Measurements from ENCODE around the gene MAP7.

MAP7 gene

GRCh38 chr6:136535017-136535765 lies 15.0 kb downstream of the MAP7 start:
- FAIRE-seq = no peak
- DNase-seq (ENCODE audit: insufficient read length, low spot score) = no peak
- no peak for TF ChIP-seq SPI1 (IDR thresholded peaks at IDR 0.05; ENCODE audit: low read depth, low read length)
- TF ChIP-seq POLR2A (IDR thresholded peaks at IDR 0.05; ENCODE audit: low read depth, low read length) = no peak
- TF ChIP-seq POLR2AphosphoS5 (IDR thresholded peaks at IDR 0.05; ENCODE audit: low read depth, low read length) = no peak
- TF ChIP-seq PAX5 (IDR thresholded peaks at IDR 0.05; ENCODE audit: insufficient read depth, low read length, severe bottlenecking) = no peak
- TF ChIP-seq TAF1 (IDR thresholded peaks at IDR 0.05; ENCODE audit: low read depth, low read length) = no peak
- TF ChIP-seq POU2F2 (IDR thresholded peaks at IDR 0.05; ENCODE audit: low read depth, low read length) = no peak

- no peak for TF ChIP-seq POLR2AphosphoS5 (IDR thresholded peaks at IDR 0.05; ENCODE audit: low read depth, low read length)
- TF ChIP-seq TAF1 (IDR thresholded peaks at IDR 0.05; ENCODE audit: low read depth, low read length) = no peak
- TF ChIP-seq POLR2A (IDR thresholded peaks at IDR 0.05; ENCODE audit: low read depth, low read length) = no peak
- no peak for TF ChIP-seq PAX5 (IDR thresholded peaks at IDR 0.05; ENCODE audit: insufficient read depth, low read length, severe bottlenecking)
- no peak for TF ChIP-seq SPI1 (IDR thresholded peaks at IDR 0.05; ENCODE audit: low read depth, low read length)
- DNase-seq (ENCODE audit: insufficient read length, low spot score) (no peak), FAIRE-seq (no peak)
Observed at GRCh38 chr6:136534268-136534667, 16.0 kb downstream of the MAP7 start.

DNA sequence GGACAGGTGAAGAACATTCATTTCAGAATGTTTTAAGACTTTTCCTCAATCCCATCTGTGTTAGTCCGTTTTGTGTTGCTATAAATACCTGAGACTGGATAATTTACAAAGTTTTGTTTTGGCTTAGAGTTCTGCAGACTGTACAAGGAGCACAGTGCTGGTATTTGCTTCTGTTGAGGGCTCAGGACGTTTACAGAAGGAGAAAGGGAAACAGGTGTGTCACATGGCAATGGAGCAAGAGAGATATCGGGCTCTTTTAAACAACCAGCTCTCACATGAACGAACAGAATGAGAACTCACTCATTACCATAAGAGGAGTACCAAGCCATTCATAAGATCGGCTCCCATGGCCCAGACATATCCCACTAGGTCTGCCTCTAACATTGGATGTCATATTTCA lies 16.7 kb downstream of the MAP7 start:
- FAIRE-seq (no peak), DNase-seq (ENCODE audit: insufficient read length, low spot score) (no peak)
- TF ChIP-seq POLR2A (IDR thresholded peaks at IDR 0.05; ENCODE audit: low read depth, low read length) = no peak
- no peak for TF ChIP-seq TAF1 (IDR thresholded peaks at IDR 0.05; ENCODE audit: low read depth, low read length)
- no peak for TF ChIP-seq POU2F2 (IDR thresholded peaks at IDR 0.05; ENCODE audit: low read depth, low read length)
- no peak for TF ChIP-seq PAX5 (IDR thresholded peaks at IDR 0.05; ENCODE audit: insufficient read depth, low read length, severe bottlenecking)
- TF ChIP-seq POLR2AphosphoS5 (IDR thresholded peaks at IDR 0.05; ENCODE audit: low read depth, low read length) = no peak

DNA sequence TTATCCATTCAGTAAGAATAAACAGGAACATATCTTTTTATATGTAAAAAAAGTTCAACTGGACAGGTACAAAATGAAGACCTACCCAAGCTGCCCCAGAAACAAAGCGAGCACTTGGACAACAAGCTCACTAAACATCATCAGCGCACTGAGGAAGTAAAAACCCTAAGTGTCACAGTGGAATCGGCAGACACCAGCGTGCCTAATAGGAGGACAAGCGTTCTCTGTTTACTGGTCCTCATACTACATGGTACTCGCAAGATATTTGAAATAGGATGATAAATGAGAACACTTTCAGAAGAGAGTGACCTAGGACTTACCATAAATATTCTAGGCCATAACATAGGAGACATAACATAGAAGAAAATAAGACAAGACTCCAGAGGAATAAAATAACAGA lies 18.2 kb downstream of the MAP7 start:
- FAIRE-seq (no peak), DNase-seq (ENCODE audit: insufficient read length, low spot score) (no peak)
- TF ChIP-seq POLR2AphosphoS5 (IDR thresholded peaks at IDR 0.05; ENCODE audit: low read depth, low read length) = no peak
- TF ChIP-seq SPI1 (IDR thresholded peaks at IDR 0.05; ENCODE audit: low read depth, low read length) = no peak
- no peak for TF ChIP-seq TAF1 (IDR thresholded peaks at IDR 0.05; ENCODE audit: low read depth, low read length)
- TF ChIP-seq PAX5 (IDR thresholded peaks at IDR 0.05; ENCODE audit: insufficient read depth, low read length, severe bottlenecking) = no peak
- TF ChIP-seq POU2F2 (IDR thresholded peaks at IDR 0.05; ENCODE audit: low read depth, low read length) = no peak
- TF ChIP-seq POLR2A (IDR thresholded peaks at IDR 0.05; ENCODE audit: low read depth, low read length) = no peak

DNA sequence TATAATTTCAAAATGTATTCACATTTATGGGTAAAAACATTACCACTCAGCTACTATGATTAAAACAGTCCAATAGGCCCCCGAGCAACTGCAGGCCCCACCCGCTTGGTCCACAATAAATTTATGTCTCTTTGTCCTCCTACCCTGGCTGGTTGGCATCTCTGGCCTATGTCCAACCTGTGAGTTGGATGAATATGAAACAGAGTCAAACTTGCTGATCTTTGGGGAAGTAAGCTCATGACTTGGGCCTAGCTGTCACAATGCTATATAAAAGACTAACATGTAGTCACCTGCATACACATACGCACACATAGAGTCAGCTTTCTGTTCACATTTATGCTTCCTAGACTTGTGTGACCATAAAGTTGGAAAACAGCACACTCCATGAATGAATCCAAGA lies 20.5 kb downstream of the MAP7 start:
- FAIRE-seq (no peak), DNase-seq (ENCODE audit: insufficient read length, low spot score) (no peak)
- TF ChIP-seq POLR2AphosphoS5 (IDR thresholded peaks at IDR 0.05; ENCODE audit: low read depth, low read length) = no peak
- no peak for TF ChIP-seq POU2F2 (IDR thresholded peaks at IDR 0.05; ENCODE audit: low read depth, low read length)
- no peak for TF ChIP-seq SPI1 (IDR thresholded peaks at IDR 0.05; ENCODE audit: low read depth, low read length)
- no peak for TF ChIP-seq PAX5 (IDR thresholded peaks at IDR 0.05; ENCODE audit: insufficient read depth, low read length, severe bottlenecking)
- TF ChIP-seq TAF1 (IDR thresholded peaks at IDR 0.05; ENCODE audit: low read depth, low read length) = no peak

DNA sequence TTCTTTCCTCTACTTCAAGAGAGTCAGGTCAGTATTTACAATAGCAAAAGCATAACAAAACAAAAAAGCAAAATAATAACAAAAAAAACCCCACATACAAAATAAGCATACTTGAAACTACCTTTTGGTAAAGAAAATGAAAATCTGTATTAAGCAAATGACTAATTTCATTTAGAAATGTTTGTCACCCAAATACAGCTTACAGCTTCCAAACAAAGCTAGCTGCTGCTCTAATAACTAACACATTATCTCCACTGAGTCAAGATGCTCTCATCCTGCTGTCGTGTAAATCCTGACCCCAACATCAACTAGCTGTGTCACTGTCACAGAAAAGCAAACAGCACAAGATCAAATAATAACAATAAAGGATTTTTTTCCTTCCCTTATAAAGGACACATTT lies 21.7 kb downstream of the MAP7 start:
- FAIRE-seq (no peak), DNase-seq (ENCODE audit: insufficient read length, low spot score) (no peak)
- TF ChIP-seq POLR2AphosphoS5 (IDR thresholded peaks at IDR 0.05; ENCODE audit: low read depth, low read length) (no peak), TAF1 (IDR thresholded peaks at IDR 0.05; ENCODE audit: low read depth, low read length) (no peak), PAX5 (IDR thresholded peaks at IDR 0.05; ENCODE audit: insufficient read depth, low read length, severe bottlenecking) (no peak), POU2F2 (IDR thresholded peaks at IDR 0.05; ENCODE audit: low read depth, low read length) (no peak), POLR2A (IDR thresholded peaks at IDR 0.05; ENCODE audit: low read depth, low read length) (no peak), SPI1 (IDR thresholded peaks at IDR 0.05; ENCODE audit: low read depth, low read length) (no peak)

DNA sequence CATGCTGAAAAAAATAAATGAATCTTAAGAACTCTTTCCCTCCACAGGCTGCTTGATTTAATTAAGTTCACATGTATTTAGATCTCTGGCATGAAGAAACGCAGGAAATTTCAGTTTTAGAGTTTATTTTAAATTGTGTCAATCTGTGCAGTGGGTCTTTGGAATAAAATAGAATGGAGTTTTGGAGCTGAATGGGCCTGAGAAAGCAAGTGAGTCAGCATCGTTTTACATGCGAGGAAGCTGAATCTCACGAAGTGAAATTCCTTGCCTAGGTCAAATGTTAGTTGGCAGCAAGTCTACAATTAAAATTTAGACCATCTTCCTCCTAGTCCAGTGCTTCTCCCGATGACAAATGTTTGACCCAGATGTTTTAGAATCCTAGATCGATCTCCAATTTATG lies 22.4 kb downstream of the MAP7 start:
- FAIRE-seq (no peak), DNase-seq (ENCODE audit: insufficient read length, low spot score) (no peak)
- TF ChIP-seq PAX5 (IDR thresholded peaks at IDR 0.05; ENCODE audit: insufficient read depth, low read length, severe bottlenecking) (no peak), TAF1 (IDR thresholded peaks at IDR 0.05; ENCODE audit: low read depth, low read length) (no peak), SPI1 (IDR thresholded peaks at IDR 0.05; ENCODE audit: low read depth, low read length) (no peak), POLR2A (IDR thresholded peaks at IDR 0.05; ENCODE audit: low read depth, low read length) (no peak), POLR2AphosphoS5 (IDR thresholded peaks at IDR 0.05; ENCODE audit: low read depth, low read length) (no peak), POU2F2 (IDR thresholded peaks at IDR 0.05; ENCODE audit: low read depth, low read length) (no peak)

DNA sequence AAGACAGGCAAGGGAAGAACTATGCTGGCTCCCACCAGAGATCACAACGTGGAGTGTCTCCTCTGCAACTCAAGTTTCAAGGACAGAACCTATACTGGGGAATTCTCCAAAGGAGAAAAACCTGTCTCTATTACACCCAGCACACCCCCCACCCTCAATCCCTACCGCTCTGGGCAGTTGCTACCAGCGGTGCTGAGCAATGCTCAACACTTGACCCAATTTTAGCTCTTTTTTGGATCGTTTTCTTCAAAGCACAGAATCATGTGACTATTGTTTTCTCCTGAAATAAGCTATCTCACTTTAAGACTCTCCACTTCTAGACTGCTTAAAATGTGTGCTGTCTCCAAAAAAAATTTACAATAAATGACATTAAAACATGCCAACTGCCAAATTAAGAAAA lies 23.3 kb downstream of the MAP7 start:
- DNase-seq (ENCODE audit: insufficient read length, low spot score) (no peak), FAIRE-seq (no peak)
- TF ChIP-seq POU2F2 (IDR thresholded peaks at IDR 0.05; ENCODE audit: low read depth, low read length) (no peak), PAX5 (IDR thresholded peaks at IDR 0.05; ENCODE audit: insufficient read depth, low read length, severe bottlenecking) (no peak), POLR2AphosphoS5 (IDR thresholded peaks at IDR 0.05; ENCODE audit: low read depth, low read length) (no peak), SPI1 (IDR thresholded peaks at IDR 0.05; ENCODE audit: low read depth, low read length) (no peak), POLR2A (IDR thresholded peaks at IDR 0.05; ENCODE audit: low read depth, low read length) (no peak), TAF1 (IDR thresholded peaks at IDR 0.05; ENCODE audit: low read depth, low read length) (no peak)

DNA sequence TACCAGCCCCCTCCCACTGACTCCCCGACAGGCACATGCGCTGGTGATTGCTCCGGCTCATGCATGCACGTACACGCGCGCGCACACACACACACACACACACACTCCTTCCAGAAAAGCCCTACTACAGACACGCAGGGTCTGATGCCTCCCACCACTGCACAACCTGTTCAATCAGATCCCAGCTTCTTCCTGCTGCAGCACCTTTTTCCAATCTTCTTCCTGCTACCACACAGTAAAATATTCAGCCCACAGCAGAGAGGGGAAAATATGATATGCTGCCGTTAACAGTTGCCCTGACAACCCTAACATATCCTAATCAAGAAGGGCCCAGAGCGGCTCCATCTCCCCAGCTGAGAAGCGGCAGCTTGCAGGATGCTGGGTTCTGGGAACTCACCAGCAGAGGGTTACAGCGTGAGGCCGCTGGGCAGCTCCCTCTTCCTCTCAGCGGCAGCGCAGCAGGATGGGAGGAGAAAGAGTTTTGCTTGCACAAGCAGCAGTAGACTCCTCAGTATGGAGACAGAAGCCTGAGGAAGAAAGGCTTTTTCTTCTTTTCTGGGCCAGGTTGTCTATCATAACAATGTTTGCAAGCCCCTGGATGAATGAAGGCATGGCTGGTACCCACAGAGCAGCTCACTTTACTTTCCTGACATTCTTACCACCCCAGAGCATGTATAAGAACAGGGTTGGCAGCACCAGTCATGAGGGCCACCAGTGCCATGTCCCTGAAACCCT lies 23.9 kb downstream of the MAP7 start:
- FAIRE-seq (no peak), DNase-seq (ENCODE audit: insufficient read length, low spot score) (no peak)
- TF ChIP-seq POLR2A (IDR thresholded peaks at IDR 0.05; ENCODE audit: low read depth, low read length) (no peak), PAX5 (IDR thresholded peaks at IDR 0.05; ENCODE audit: insufficient read depth, low read length, severe bottlenecking) (no peak), POLR2AphosphoS5 (IDR thresholded peaks at IDR 0.05; ENCODE audit: low read depth, low read length) (no peak), SPI1 (IDR thresholded peaks at IDR 0.05; ENCODE audit: low read depth, low read length) (no peak), POU2F2 (IDR thresholded peaks at IDR 0.05; ENCODE audit: low read depth, low read length) (no peak), TAF1 (IDR thresholded peaks at IDR 0.05; ENCODE audit: low read depth, low read length) (no peak)

Data from GM12891 (cell line).